Thoracic aorta (tissue), 2 donors: ENCODE data around the gene UBE2O. TPM values are rescaled to one million over a fixed set of nuclear protein-coding genes. Genes with fewer than 3 reads are reported as not detected.

Experiments
- ATAC-seq: fragments of 150-250 bp; one replicate; pipeline ENCODE4 v1.8.0; 2017; ENCODE audit warnings: low read depth; ENCODE audit not compliant: insufficient number of reproducible peaks, low FRiP score
- DNase-seq: peaks from one replicate; pipeline ENCODE4 v3.0.0-alpha.2; 2020; ENCODE audit warnings: low spot score
- H3K27ac ChIP-seq, 2 donors: fragments of 200-600 bp; sonication (generic); 1 replicate in 1 of 2; 2 replicates in 1 of 2; pipeline ENCODE4 v1.5.1; 2016; ENCODE audit warnings: mild to moderate bottlenecking in 2 of 2, moderate library complexity in 2 of 2
- H3K27me3 ChIP-seq: fragments of 200-600 bp; sonication (generic); replicated peaks from 2 replicates; pipeline ENCODE4 v1.6.0; 2016; ENCODE audit warnings: mild to moderate bottlenecking; ENCODE audit not compliant: insufficient read depth
- H3K36me3 ChIP-seq: fragments of 200-600 bp; sonication (generic); one replicate; pipeline ENCODE4 v1.5.1; 2016
- H3K4me1 ChIP-seq, 2 donors: fragments of 200-600 bp; sonication (generic); 1 replicate in 1 of 2; 2 replicates in 1 of 2; pipeline versions ENCODE4 v1.5.1 to v1.6.0; 2016; ENCODE audit warnings: low read depth in 2 of 2, mild to moderate bottlenecking in 1 of 2; ENCODE audit not compliant: control insufficient read depth in 1 of 2
- H3K4me3 ChIP-seq: fragments of 200-600 bp; sonication (generic); 2 replicates; pipeline ENCODE4 v1.5.1; 2016; ENCODE audit warnings: mild to moderate bottlenecking
- H3K9me3 ChIP-seq: fragments of 200-600 bp; sonication (generic); 2 replicates; pipeline ENCODE4 v1.5.1; 2016
- CTCF ChIP-seq: fragments of 200-600 bp; sonication (generic); IDR thresholded peaks from one replicate; pipeline ENCODE4 v1.5.1; 2019; ENCODE audit warnings: antibody characterized with exemption
- total RNA-seq, 2 donors: library from RNA; depleted of rRNA; stranded (reverse); fragments of >200 nt; gene quantifications; one replicate each; pipeline versions ENCODE4 v1.1.0 to v1.2.3, GENCODE V29; 2016

UBE2O gene
- total RNA-seq, 2 donors from 2014 or later: 16.4 to 31.1 TPM

DNA sequence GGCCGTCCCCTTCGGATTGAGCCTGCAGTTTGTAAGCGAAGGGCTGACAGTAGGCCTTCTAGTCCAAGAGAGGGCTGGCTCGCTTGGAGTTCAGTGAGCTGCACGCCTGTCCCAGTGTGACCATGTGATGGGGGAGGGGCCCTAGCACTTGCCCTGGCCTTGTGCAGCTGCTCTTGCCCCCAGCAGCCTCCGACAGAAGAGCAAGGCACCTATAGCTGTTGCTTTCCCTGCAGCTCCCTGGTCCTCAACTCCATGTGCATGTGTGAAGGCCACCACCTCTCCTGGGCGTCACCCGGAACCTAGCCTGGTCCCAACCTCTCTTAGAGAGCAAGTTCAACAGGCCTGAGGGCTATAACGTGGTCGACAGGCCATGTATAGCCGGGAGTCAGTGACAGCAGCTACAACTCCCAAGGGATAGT lies 62.9 kb downstream of the UBE2O start:
- DNase-seq (no peak), ATAC-seq (no peak)
- H3K27me3 ChIP-seq: no peaks in the 10 kb centered on the region
- H3K4me1 ChIP-seq: peaks cover 12 to 15% of the 10 kb centered on the region in 2 donors
- no peak overlapping the region for H3K4me3 ChIP-seq
- H3K9me3 ChIP-seq: no peaks in the 10 kb centered on the region
- peaks cover 6% of the 10 kb centered on the region for H3K36me3 ChIP-seq
- no peak overlapping the region for H3K27ac ChIP-seq
- TF ChIP-seq CTCF: no peak

- no peaks in the 10 kb centered on the region for H3K9me3 ChIP-seq
- TF ChIP-seq CTCF: no peak
- H3K4me3 ChIP-seq: no peak overlapping the region
- no peak overlapping the region for H3K27ac ChIP-seq
- ATAC-seq (no peak), DNase-seq (no peak)
- H3K4me1 ChIP-seq: peaks cover 13 to 19% of the 10 kb centered on the region in 2 donors
- H3K27me3 ChIP-seq: no peaks in the 10 kb centered on the region
- H3K36me3 ChIP-seq: peaks cover 6% of the 10 kb centered on the region
Observed at GRCh38 chr17:76388966-76389888, 63.7 kb downstream of the UBE2O start.

- no peak overlapping the region for H3K4me3 ChIP-seq
- peaks cover 13 to 31% of the 10 kb centered on the region in 2 donors for H3K4me1 ChIP-seq
- no peaks in the 10 kb centered on the region for H3K27me3 ChIP-seq
- DNase-seq (no peak), ATAC-seq (no peak)
- H3K9me3 ChIP-seq: no peaks in the 10 kb centered on the region
- H3K36me3 ChIP-seq: peaks cover 6% of the 10 kb centered on the region
- no peak for TF ChIP-seq CTCF
- no peak overlapping the region for H3K27ac ChIP-seq
Observed at GRCh38 chr17:76386966-76387765, 65.8 kb downstream of the UBE2O start.

DNA sequence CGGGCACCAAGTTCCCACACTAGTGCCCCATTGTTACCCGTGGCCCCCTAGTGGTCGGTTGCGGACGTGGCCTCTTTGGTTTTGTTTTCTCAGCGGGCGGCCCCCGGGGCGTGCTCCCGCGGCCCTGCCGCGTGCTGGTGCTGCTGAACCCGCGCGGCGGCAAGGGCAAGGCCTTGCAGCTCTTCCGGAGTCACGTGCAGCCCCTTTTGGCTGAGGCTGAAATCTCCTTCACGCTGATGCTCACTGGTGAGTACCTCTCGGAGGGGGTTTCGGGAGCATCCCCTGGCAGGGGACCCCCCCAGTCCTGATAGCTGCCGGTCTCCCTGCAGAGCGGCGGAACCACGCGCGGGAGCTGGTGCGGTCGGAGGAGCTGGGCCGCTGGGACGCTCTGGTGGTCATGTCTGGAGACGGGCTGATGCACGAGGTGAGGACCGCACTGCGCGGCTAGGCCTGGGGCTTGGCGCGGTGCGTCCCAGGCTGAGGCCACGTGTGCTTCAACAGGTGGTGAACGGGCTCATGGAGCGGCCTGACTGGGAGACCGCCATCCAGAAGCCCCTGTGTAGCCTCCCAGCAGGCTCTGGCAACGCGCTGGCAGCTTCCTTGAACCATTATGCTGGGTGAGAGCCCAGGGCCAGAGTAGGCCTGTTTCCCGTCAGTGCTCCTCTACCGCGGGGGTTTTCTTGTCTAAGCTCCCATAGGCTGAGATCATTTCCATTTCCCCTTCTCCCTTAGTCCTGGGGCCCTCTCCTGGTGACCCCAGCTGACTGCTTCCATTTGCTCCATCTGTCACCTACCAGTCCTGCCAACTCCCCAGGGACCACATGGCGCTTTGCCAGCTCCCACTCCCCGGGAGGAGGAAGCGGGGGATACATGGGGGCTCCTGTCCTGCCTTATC lies 66.8 kb downstream of the UBE2O start:
- Histone ChIP-seq H3K4me1 (peaks cover 13 to 37% of the 10 kb centered on the region in 2 donors), H3K4me3 (peak overlapping the region; percentile 80), H3K9me3 (no peaks in the 10 kb centered on the region), H3K27me3 (no peaks in the 10 kb centered on the region), H3K27ac (peak overlapping the region in 1 of 2 donors; percentile 89), H3K36me3 (peaks cover 6% of the 10 kb centered on the region)
- peak; percentile 11 for ATAC-seq
- peak; percentile 52 for DNase-seq
- peak; percentile 91 for TF ChIP-seq CTCF
